ENCODE results near the gene LRRC46.

Gene LRRC46

DNA sequence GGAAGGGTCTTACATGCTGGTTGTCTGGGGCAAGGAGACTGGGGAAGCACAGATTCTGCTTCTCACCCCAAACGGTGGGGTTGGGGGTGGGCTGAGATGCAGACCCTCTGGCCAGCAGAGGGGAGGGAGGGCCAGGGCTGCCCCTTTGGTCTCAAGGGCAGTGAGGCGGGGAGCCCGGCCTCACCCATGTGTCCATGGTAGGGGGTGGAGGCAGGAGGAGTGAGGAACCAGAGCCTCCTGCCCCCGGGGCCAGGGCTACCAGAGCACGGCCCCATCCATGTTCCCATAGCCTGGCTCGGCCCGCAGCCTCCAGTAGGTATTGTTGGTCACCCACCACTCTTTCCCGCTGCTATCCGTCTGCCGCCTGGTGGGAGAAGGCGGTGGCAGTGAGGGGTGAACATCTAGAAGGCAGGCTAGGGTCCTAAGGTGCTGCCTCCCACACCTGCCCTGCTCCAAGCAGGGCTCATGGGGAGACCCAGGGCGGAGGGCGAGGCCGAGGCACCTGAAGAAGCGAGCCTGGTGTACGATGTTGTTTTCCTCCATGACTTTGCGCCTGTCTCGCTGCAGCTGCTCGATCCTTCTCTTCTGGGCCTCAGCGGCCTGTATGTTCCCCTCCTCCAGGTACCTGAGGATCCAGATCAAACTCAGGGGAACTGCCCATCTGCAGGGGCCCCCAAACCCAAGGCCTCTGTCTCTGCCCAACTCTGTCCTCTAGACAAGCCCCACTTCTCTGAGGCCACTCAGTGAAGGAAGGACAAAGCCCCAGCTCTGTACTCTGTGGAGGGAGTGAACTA, 23.2 kb upstream of the LRRC46 start:
- TF ChIP-seq, protein P1, sequence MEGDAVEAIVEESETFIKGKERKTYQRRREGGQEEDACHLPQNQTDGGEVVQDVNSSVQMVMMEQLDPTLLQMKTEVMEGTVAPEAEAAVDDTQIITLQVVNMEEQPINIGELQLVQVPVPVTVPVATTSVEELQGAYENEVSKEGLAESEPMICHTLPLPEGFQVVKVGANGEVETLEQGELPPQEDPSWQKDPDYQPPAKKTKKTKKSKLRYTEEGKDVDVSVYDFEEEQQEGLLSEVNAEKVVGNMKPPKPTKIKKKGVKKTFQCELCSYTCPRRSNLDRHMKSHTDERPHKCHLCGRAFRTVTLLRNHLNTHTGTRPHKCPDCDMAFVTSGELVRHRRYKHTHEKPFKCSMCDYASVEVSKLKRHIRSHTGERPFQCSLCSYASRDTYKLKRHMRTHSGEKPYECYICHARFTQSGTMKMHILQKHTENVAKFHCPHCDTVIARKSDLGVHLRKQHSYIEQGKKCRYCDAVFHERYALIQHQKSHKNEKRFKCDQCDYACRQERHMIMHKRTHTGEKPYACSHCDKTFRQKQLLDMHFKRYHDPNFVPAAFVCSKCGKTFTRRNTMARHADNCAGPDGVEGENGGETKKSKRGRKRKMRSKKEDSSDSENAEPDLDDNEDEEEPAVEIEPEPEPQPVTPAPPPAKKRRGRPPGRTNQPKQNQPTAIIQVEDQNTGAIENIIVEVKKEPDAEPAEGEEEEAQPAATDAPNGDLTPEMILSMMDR (conservative IDR thresholded peaks at IDR 0.05; ENCODE audit: low read depth) = no peak
- ChIA-PET POLR2A (ENCODE audit: low non-redundant PET) (no interaction called here), CTCF (interaction anchor here (0.5 kb wide), 1 partner anchor 139 kb away, joined by 6 read pairs; no protein-coding TSS in a partner anchor)
- no peak for DNase-seq (ENCODE audit: low spot score)
- peak overlapping the region; percentile 83; the same call in 1 of the 2 replicates for H3K27ac ChIP-seq

DNA sequence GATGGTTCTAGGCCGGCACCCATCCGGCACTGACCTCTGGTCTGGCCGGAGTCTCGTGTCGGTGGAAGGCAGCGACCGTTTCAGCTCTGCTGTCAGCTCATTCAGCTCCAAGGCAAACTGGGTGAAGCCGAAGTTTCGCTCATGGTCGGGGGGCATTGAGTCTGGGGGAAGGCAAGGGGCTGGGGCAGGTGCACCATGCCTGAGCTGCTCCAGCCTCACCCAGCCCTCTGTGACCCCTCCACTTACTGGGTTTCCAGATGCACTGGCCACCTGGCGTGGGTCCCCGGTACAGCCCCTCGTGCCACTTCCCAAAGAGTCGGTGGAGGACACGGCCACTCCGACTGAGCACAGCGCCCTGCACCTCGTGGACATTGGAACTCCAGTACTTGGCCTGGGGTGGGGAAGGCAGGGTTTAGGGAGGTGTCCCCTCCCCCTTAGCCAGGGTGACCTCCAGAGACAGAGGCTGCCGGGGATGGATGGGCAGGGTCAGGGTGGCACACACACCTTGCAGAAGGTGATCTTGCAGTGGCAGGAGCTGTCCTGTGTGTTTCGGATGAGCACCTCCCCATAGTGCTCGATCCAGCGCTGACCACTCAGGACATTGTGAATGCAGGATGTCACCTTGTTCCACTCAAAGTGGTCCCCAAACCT, 22.5 kb upstream of the LRRC46 start:
- ChIA-PET CTCF (no interaction called here), POLR2A (ENCODE audit: low non-redundant PET) (no interaction called here)
- DNase-seq (ENCODE audit: low spot score) = no peak
- TF ChIP-seq, protein P1 (conservative IDR thresholded peaks at IDR 0.05; ENCODE audit: low read depth) = no peak
- H3K27ac ChIP-seq = peak overlapping the region; percentile 83

DNA sequence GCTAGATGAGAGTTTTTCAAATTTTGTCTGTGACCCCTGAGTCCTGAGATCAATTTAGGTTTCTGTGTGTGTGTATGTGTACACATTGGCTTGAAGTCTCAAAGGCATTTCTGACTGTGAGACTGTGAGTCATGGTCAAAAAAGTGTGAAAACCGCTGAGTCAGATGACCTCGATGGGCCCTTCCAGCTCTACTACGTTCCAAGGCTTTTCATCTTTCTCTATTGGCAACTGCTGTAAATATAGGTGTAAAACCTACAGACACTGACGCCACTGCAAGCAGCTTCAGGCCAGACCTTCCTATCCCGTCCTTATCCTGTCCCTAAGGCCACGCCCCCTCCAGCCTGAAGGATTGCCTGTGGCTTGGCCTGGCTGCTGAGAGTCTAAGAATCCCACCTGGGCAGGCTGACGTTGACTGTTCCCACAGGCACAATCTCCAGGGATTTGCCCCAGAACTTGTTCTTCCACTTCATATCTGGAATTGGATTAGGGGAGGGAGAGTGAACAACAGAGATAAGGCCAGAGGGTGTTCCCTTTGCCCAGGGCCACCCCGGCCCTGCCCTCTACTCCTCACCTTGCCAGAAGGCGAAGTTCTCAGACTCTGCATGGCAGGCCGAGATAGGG, 21.2 kb upstream of the LRRC46 start:
- POLR2A ChIA-PET (ENCODE audit: low non-redundant PET) = interaction anchor here (0.5 kb wide), 1 partner anchor 53 kb away, joined by 3 read pairs; no protein-coding TSS in a partner anchor
- DNase-seq (ENCODE audit: low spot score) = peak; percentile 83

DNA sequence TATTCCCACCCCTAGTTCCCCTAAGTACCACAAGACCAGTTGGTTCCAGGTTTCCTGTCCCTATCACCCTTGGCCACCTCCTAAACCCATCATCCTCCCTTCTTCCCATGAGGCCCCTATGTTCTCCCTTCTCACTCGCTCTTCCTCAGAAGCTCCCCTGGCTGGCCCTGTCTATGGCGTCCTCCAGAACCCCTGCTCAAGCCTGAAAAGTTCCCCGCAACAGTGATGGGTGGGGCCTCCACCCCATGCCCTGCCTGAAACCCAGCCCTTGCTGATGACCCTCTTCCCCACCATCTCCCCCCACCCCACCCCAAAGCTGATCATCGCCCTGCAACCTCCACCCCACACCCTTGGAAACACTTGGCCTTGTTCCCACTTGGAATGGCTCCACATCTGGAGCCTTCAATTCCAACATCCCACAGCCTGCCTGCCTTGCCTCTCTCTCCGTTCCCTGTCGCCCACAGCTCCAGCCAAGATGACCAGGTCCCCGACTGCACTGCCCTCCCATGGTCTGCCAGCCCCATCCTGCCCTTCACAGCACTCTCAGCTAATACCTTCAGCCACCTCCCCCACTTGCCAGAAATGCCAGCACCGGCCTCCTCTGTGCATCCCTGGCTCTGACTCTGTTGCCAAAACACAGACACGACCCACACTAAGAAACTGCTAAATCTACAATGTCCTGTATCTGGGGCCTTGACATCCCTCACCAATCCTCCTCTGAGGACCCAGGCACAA, 20.4 kb upstream of the LRRC46 start:
- H3K27ac ChIP-seq = peak overlapping the region; percentile 83
- ChIA-PET POLR2A (ENCODE audit: low non-redundant PET) (no interaction called here), CTCF (no interaction called here)
- no peak for DNase-seq (ENCODE audit: low spot score)
- TF ChIP-seq, protein P1 (conservative IDR thresholded peaks at IDR 0.05; ENCODE audit: low read depth) = no peak

More for the DNA sequence above, 21.2 kb upstream of the LRRC46 start:
- CTCF ChIA-PET = interaction anchor here (0.7 kb wide), 1 partner anchor 31 kb away, joined by 7 read pairs; the partner anchor contains the start of gene SCRN2
- H3K27ac ChIP-seq = peak overlapping the region; percentile 83
- TF ChIP-seq, protein P1 (conservative IDR thresholded peaks at IDR 0.05; ENCODE audit: low read depth) = no peak

DNA sequence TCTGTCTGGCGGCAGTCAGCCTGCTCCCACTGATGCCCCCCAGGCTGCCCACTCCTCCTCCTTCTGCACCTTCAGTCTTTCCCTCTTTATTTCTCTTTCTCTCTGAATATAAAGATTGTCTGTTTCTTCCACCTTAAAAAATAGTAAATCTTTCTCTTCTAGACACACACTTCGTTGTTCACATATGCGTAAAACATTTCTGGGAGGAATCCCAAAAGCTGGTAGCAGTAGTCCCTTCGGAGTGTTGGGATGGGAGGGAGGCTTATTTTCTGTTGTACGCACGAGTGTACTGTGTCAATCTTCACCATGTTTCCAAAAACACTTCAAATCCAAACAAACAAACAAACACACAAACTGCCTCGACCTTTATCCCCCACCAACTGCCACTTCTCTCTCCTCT, 19.8 kb upstream of the LRRC46 start:
- ChIA-PET CTCF (no interaction called here), POLR2A (ENCODE audit: low non-redundant PET) (no interaction called here)
- peak overlapping the region; percentile 83 for H3K27ac ChIP-seq
- no peak for DNase-seq (ENCODE audit: low spot score)
- TF ChIP-seq, protein P1 (conservative IDR thresholded peaks at IDR 0.05; ENCODE audit: low read depth) = no peak
